AG09319 (cell line): ENCODE measurements around the gene CPA3.

Experiments
- DNase-seq: peaks from one replicate; pipeline ENCODE4 v3.0.0-alpha.2; 2010; ENCODE audit warnings: low read depth; ENCODE audit errors: extremely low read depth
- TF ChIP-seq, protein P1 (sequence below): IDR thresholded peaks from 2 replicates; pipeline ENCODE4 v1.5.1; 2011; ENCODE audit warnings: low read depth, mild to moderate bottlenecking, inconsistent platforms, low read length, moderate library complexity

Gene CPA3

DNA sequence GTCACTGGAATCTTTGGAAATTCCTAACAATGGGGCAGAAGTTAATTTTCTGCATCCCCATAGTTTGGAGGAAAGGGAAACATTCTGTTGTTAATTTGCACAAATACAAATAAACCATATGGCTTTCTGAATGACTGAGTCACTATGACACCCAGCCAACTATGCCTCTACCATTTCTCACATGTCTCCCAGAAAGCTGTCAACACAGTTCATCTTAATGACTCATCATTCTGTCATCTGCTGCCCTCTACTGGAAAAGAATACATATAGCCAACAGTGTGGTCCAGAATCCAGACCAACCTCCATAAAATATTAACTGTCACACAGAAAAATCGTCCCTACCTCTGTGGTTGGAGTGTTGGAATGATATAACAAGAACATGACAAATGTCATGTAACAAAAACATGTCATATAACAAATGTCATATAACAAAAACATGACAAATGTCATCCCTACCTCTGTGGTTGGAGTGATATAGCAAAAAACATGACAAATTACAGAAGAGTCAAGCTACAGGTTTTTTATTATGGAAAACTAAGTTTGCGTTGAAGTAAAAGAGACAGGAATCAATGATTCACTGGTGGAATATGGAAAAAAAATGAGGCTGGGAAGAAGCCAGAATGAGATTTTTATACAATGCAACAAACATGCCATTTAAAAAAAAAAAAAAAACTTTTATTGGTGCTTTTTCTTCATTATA is 78.6 kb downstream of the CPA3 start:
- TF ChIP-seq, protein P1, sequence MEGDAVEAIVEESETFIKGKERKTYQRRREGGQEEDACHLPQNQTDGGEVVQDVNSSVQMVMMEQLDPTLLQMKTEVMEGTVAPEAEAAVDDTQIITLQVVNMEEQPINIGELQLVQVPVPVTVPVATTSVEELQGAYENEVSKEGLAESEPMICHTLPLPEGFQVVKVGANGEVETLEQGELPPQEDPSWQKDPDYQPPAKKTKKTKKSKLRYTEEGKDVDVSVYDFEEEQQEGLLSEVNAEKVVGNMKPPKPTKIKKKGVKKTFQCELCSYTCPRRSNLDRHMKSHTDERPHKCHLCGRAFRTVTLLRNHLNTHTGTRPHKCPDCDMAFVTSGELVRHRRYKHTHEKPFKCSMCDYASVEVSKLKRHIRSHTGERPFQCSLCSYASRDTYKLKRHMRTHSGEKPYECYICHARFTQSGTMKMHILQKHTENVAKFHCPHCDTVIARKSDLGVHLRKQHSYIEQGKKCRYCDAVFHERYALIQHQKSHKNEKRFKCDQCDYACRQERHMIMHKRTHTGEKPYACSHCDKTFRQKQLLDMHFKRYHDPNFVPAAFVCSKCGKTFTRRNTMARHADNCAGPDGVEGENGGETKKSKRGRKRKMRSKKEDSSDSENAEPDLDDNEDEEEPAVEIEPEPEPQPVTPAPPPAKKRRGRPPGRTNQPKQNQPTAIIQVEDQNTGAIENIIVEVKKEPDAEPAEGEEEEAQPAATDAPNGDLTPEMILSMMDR = peak; percentile 66
- DNase-seq = peak; percentile 89

DNA sequence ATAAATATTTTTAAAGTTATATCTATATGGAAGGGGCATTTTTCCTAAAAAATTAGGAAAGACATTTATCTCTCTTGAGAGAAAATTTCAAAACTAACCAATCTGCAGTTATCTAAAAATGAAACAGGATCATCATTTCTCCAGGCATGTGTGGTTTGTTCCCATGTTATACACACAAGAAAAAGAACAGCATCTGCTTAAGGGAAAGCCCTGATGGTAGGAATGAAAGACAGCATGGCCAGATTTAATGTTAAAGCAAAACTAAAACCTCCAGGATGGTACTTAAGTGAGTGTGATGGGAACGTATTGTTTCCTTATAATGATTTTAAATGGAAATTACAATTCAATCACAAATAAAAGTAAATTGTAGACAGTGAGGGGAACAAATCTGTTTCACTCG is 80.0 kb downstream of the CPA3 start:
- TF ChIP-seq, protein P1 = no peak; the same call in 1 of the 2 replicates
- no peak for DNase-seq
